Endometrial microvascular endothelial cells (primary cell): ENCODE measurements around the gene LRCOL1. TPM values are rescaled to one million over a fixed set of nuclear protein-coding genes. Genes with fewer than 3 reads are reported as not detected.

Experiments
- in situ Hi-C: cut with HindIII; loops from 2 replicates; pipeline ENCODE4 v1.10.0; 2017; ENCODE audit warnings: low sequenced_read_pairs, low pct_unique_long_range_greater_than_20kb; ENCODE audit errors: inconsistent ontology term
- total RNA-seq: library from RNA; depleted of rRNA; stranded (reverse); fragments of >200 nt; gene quantifications from one replicate; pipeline ENCODE4 v1.2.3, GENCODE V29; 2015; ENCODE audit errors: inconsistent ontology term

Gene LRCOL1
- total RNA-seq, 1 donor from 2014 or later: not detected

GRCh38 chr12:132620899-132621656 lies 10.7 kb upstream of the LRCOL1 start:
- in situ Hi-C loops: no loop called here

- in situ Hi-C loops: no loop called here
Observed at GRCh38 chr12:132620113-132620898, 9.9 kb upstream of the LRCOL1 start.

GRCh38 chr12:132619386-132620112 lies 9.2 kb upstream of the LRCOL1 start:
- in situ Hi-C loops: no loop called here

GRCh38 chr12:132619071-132619385 lies 8.6 kb upstream of the LRCOL1 start:
- in situ Hi-C loops: no loop called here

- in situ Hi-C loops: no loop called here
Observed at GRCh38 chr12:132618683-132619043, 8.3 kb upstream of the LRCOL1 start, which contains the start of gene P2RX2. Gene P2RX2, plus strand, starts transcription at chr12:132618776. Its CDS starts 41 bp downstream, at chr12:132618817.

GRCh38 chr12:132617822-132618682 lies 7.7 kb upstream of the LRCOL1 start:
- in situ Hi-C loops: no loop called here

- in situ Hi-C loops: no loop called here
Observed at GRCh38 chr12:132617135-132617701, 6.8 kb upstream of the LRCOL1 start.

GRCh38 chr12:132615579-132616038 lies 5.2 kb upstream of the LRCOL1 start:
- in situ Hi-C loops: no loop called here

- in situ Hi-C loops: no loop called here
Observed at GRCh38 chr12:132614861-132615578, 4.6 kb upstream of the LRCOL1 start.

GRCh38 chr12:132614029-132614428 lies 3.6 kb upstream of the LRCOL1 start:
- in situ Hi-C loops: no loop called here

- in situ Hi-C loops: no loop called here
Observed at GRCh38 chr12:132611620-132612019, 1.2 kb upstream of the LRCOL1 start.

- in situ Hi-C loops: no loop called here
Observed at GRCh38 chr12:132610866-132611602, 652 bp upstream of the LRCOL1 start.

GRCh38 chr12:132608231-132609171 lies 1.9 kb downstream of the LRCOL1 start:
- in situ Hi-C loops: no loop called here

GRCh38 chr12:132606927-132607326 lies 3.5 kb downstream of the LRCOL1 start:
- in situ Hi-C loops: no loop called here

GRCh38 chr12:132606466-132606865 lies 3.9 kb downstream of the LRCOL1 start:
- in situ Hi-C loops: no loop called here

GRCh38 chr12:132605892-132606291 lies 4.5 kb downstream of the LRCOL1 start:
- in situ Hi-C loops: no loop called here
